GM04503 (cell line): ENCODE measurements around the gene KIAA1217.
A peak's percentile ranks its signal among the peaks of the same experiment; 100 is the strongest.

ENCODE experiments used
- DNase-seq: peaks from one replicate; pipeline ENCODE4 v3.0.0-alpha.2; 2012; ENCODE audit warnings: low read depth

KIAA1217 gene

GRCh38 chr10:24551161-24551560 is 342.2 kb downstream of the KIAA1217 start:
- DNase-seq, result no peak

- DNase-seq, result no peak
Measured at GRCh38 chr10:24552346-24553016, 343.5 kb downstream of the KIAA1217 start.

GRCh38 chr10:24553051-24553612 is 344.2 kb downstream of the KIAA1217 start:
- DNase-seq, result no peak

GRCh38 chr10:24554036-24554435 is 345.1 kb downstream of the KIAA1217 start:
- no peak for DNase-seq

- DNase-seq, result no peak
Measured at GRCh38 chr10:24556126-24556749, 347.3 kb downstream of the KIAA1217 start.

- peak; percentile 6 for DNase-seq
Measured at GRCh38 chr10:24556750-24557742, 348.1 kb downstream of the KIAA1217 start.

- no peak for DNase-seq
Measured at GRCh38 chr10:24561453-24561852, 352.5 kb downstream of the KIAA1217 start.

GRCh38 chr10:24568042-24568441 is 359.1 kb downstream of the KIAA1217 start:
- no peak for DNase-seq

GRCh38 chr10:24569330-24569796 is 360.4 kb downstream of the KIAA1217 start:
- no peak for DNase-seq

- DNase-seq, result no peak
Measured at GRCh38 chr10:24569828-24570657, 361.1 kb downstream of the KIAA1217 start.

- no peak for DNase-seq
Measured at GRCh38 chr10:24570658-24571426, 361.9 kb downstream of the KIAA1217 start.

GRCh38 chr10:24571870-24572450 is 363.0 kb downstream of the KIAA1217 start:
- no peak for DNase-seq

- no peak for DNase-seq
Measured at GRCh38 chr10:24574161-24574560, 365.2 kb downstream of the KIAA1217 start.

- DNase-seq, result no peak
Measured at GRCh38 chr10:24574578-24575155, 365.7 kb downstream of the KIAA1217 start.

- no peak for DNase-seq
Measured at GRCh38 chr10:24575481-24576002, 366.6 kb downstream of the KIAA1217 start.

GRCh38 chr10:24579448-24579847 is 370.5 kb downstream of the KIAA1217 start:
- no peak for DNase-seq

GRCh38 chr10:24579906-24580305 is 371.0 kb downstream of the KIAA1217 start:
- no peak for DNase-seq

GRCh38 chr10:24589265-24589664 is 380.3 kb downstream of the KIAA1217 start:
- DNase-seq, result no peak

GRCh38 chr10:24590697-24591457 is 381.9 kb downstream of the KIAA1217 start:
- no peak for DNase-seq
